K562 (cell line): ENCODE results near the gene PHF1. TPM values are rescaled to one million over a fixed set of nuclear protein-coding genes. Genes with fewer than 3 reads are reported as not detected.

ENCODE experiments used
- ATF7 ChIP-seq: fragments of 450-650 bp; IDR thresholded peaks from 2 replicates; pipeline ENCODE4 v1.7.1; 2014; ENCODE audit warnings: mild to moderate bottlenecking, moderate library complexity
- CCNT2 ChIP-seq: IDR thresholded peaks from 2 replicates; pipeline ENCODE4 v1.6.1; 2011; ENCODE audit warnings: borderline replicate concordance, low read depth, mild to moderate bottlenecking, moderate library complexity, mixed read lengths, low read length; ENCODE audit not compliant: insufficient read length; ENCODE audit errors: extremely low read depth
- CREB3L1 ChIP-seq: fragments of 450-650 bp; IDR thresholded peaks from 2 replicates; pipeline ENCODE4 v1.6.1; 2014; ENCODE audit warnings: low read depth, mild to moderate bottlenecking, moderate library complexity, borderline replicate concordance
- CTBP1 ChIP-seq: fragments of 450-650 bp; IDR thresholded peaks from 2 replicates; pipeline ENCODE4 v1.6.1; 2016; ENCODE audit warnings: borderline replicate concordance
- ELK1 ChIP-seq: sonication (generic); formaldehyde crosslinking; IDR thresholded peaks from 2 replicates; pipeline ENCODE4 v1.8.1; 2022; ENCODE audit warnings: missing genetic modification reagents
- GABPB1 ChIP-seq: sonication (generic); formaldehyde crosslinking; IDR thresholded peaks from 2 replicates; pipeline ENCODE4 v1.8.0; 2022; ENCODE audit warnings: mild to moderate bottlenecking, missing genetic modification reagents
- HDAC1 ChIP-seq, 2 experiments: fragments of 450-650 bp; IDR thresholded peaks; 2 replicates each; pipeline ENCODE4 v1.6.1; 2016 to 2017; ENCODE audit warnings: inconsistent platforms in 1 of 2, mild to moderate bottlenecking in 1 of 2, moderate library complexity in 1 of 2
- HNRNPL ChIP-seq: fragments of 200-400 bp; formaldehyde crosslinking; IDR thresholded peaks from 2 replicates; pipeline ENCODE4 v1.6.1; 2017; ENCODE audit warnings: low read depth, mild to moderate bottlenecking, low read length
- HSF4 ChIP-seq: fragments of 250-450 bp; sonication (Bioruptor Pico); IDR thresholded peaks from 2 replicates; pipeline ENCODE4 v2.1.2; 2022; ENCODE audit warnings: mild to moderate bottlenecking, moderate library complexity, borderline replicate concordance
- MTA3 ChIP-seq: fragments of 450-650 bp; formaldehyde crosslinking; IDR thresholded peaks from 2 replicates; pipeline ENCODE4 v1.6.1; 2017; ENCODE audit warnings: mild to moderate bottlenecking, borderline replicate concordance
- PHF21A ChIP-seq: fragments of 450-650 bp; IDR thresholded peaks from 2 replicates; pipeline ENCODE4 v1.6.1; 2017; ENCODE audit warnings: low read depth, borderline replicate concordance
- PHTF2 ChIP-seq: fragments of 250-450 bp; sonication (Bioruptor Pico); IDR thresholded peaks from 2 replicates; pipeline ENCODE4 v1.5.0; 2021; ENCODE audit warnings: mild to moderate bottlenecking
- POLR2G ChIP-seq: fragments of 200-400 bp; formaldehyde crosslinking; IDR thresholded peaks from 2 replicates; pipeline ENCODE4 v1.6.1; 2017; ENCODE audit warnings: low read depth, mild to moderate bottlenecking, antibody characterized with exemption, low read length, moderate library complexity
- RCOR1 ChIP-seq, 2 experiments: IDR thresholded peaks; 2 replicates each; pipeline ENCODE4 v1.6.1; 2012; ENCODE audit warnings: low read depth in 2 of 2, low read length in 2 of 2, borderline replicate concordance in 1 of 2, improper control_type of control experiment in 1 of 2
- SMC3 ChIP-seq: conservative IDR thresholded peaks from 2 replicates; pipeline ENCODE4 v1.6.1; 2011; ENCODE audit warnings: low read depth, low read length, improper control_type of control experiment; ENCODE audit not compliant: insufficient read depth
- SP1 ChIP-seq: sonication (generic); formaldehyde crosslinking; IDR thresholded peaks from 2 replicates; pipeline ENCODE4 v1.8.1; 2022; ENCODE audit warnings: mild to moderate bottlenecking, missing genetic modification reagents
- THRB ChIP-seq: fragments of 450-650 bp; formaldehyde crosslinking; conservative IDR thresholded peaks from 2 replicates; pipeline ENCODE4 v1.4.0; 2022; ENCODE audit warnings: mild to moderate bottlenecking, missing genetic modification characterization
- ZBTB9 ChIP-seq: fragments of 450-650 bp; formaldehyde crosslinking; IDR thresholded peaks from 2 replicates; pipeline ENCODE4 v1.4.0; 2020; ENCODE audit warnings: mild to moderate bottlenecking, moderate library complexity
- ZFX ChIP-seq: sonication (generic); formaldehyde crosslinking; IDR thresholded peaks from 2 replicates; pipeline ENCODE4 v1.8.0; 2022; ENCODE audit warnings: mild to moderate bottlenecking, missing genetic modification reagents, moderate library complexity
- ZNF445 ChIP-seq: fragments of 250-450 bp; sonication (Bioruptor Pico); IDR thresholded peaks from 2 replicates; pipeline ENCODE4 v1.4.0; 2020; ENCODE audit warnings: low read depth, mild to moderate bottlenecking, moderate library complexity
- ZNF511 ChIP-seq: sonication (generic); formaldehyde crosslinking; IDR thresholded peaks from 2 replicates; pipeline ENCODE4 v1.8.0; 2022; ENCODE audit warnings: mild to moderate bottlenecking, missing genetic modification reagents
- polyA plus RNA-seq, 8 experiments: library from polyadenylated mRNA; depleted of rRNA in 4 of 8; stranded (reverse) in 5 of 8; unstranded in 3 of 8; fragments of >200 nt; fragmentation: Nextera tagmentation in 2 of 8; fragmentation: Illumina TruSeq in 1 of 8; extraction: Ambion mirVana in 2 of 8; extraction: Trizol in 1 of 8; gene quantifications; 2 replicates each; pipeline versions ENCODE4 v1.2.1 to v1.2.3, GENCODE V29; 2011 to 2014; ENCODE audit warnings: inconsistent platforms in 1 of 8, missing spikeins in 1 of 8
- total RNA-seq, 7 experiments: library from RNA; depleted of rRNA in 6 of 7; stranded (reverse); fragments of >200 nt in 6 of 7; fragmentation: Illumina TruSeq in 2 of 7; extraction: Trizol in 2 of 7; gene quantifications; 2 replicates each; pipeline versions ENCODE4 v1.2.1 to v1.2.3, GENCODE V29; 2011 to 2021; ENCODE audit warnings: low replicate concordance in 1 of 7

Gene PHF1
- total and polyA plus RNA-seq, 9 of the 15 experiments (the other 6 are each of a cell fraction or from before 2014, with no cell fraction given): 3.7 to 64.2 (median 33.7) TPM

GRCh38 chr6:33454009-33454946, 43.5 kb downstream of the PHF1 start, which contains the start of gene ZBTB9 (continued):
- TF ChIP-seq CTBP1: peak; percentile 91
- TF ChIP-seq ZFX: peak; percentile 82
- 0 out of 2 replicates have a peak, but pooled peaks have one; percentile 35 for TF ChIP-seq PHF21A
- TF ChIP-seq ZNF511: 0 out of 2 replicates have a peak, but pooled peaks have one; percentile 19
- peak; percentile 89 for TF ChIP-seq CCNT2
- no peak for TF ChIP-seq ZNF445
- no peak for TF ChIP-seq PHTF2 (CRISPR knock-in tag)
- TF ChIP-seq THRB (CRISPR knock-in tag): 0 out of 2 replicates have a peak, but pooled peaks have one; percentile 62
- peak; percentile 47 to 69; a peak in 3 of 4 replicates for TF ChIP-seq RCOR1 (IDR thresholded peaks at IDR 0.05; ENCODE audit: borderline replicate concordance in 1 of 2, low read depth in 2 of 2, low read length in 2 of 2)
- peak; percentile 97 for TF ChIP-seq SP1 (CRISPR knock-in tag)
- TF ChIP-seq HDAC1 (IDR thresholded peaks at IDR 0.05): peak; percentile 58 to 98; a peak in 3 of 4 replicates
- peak; percentile 81 for TF ChIP-seq CREB3L1
- no peak for TF ChIP-seq HNRNPL
- 0 out of 2 replicates have a peak, but pooled peaks have one; percentile 14 for TF ChIP-seq HSF4 (CRISPR knock-in tag)
- TF ChIP-seq ELK1 (CRISPR knock-in tag): no peak
- peak; percentile 97 for TF ChIP-seq GABPB1 (CRISPR knock-in tag)
- peak; percentile 86 for TF ChIP-seq ATF7
- TF ChIP-seq SMC3: 0 out of 2 replicates have a peak, but pooled peaks have one; percentile 5
- peak; percentile 83; the same call in 1 of the 2 replicates for TF ChIP-seq MTA3
- peak; percentile 23; the same call in 1 of the 2 replicates for TF ChIP-seq ZBTB9 (CRISPR knock-in tag)
- TF ChIP-seq POLR2G: peak; percentile 96
